A375 (cell line): ENCODE results near the gene RSAD1. TPM values are rescaled to one million over a fixed set of nuclear protein-coding genes. Genes with fewer than 3 reads are reported as not detected.

Source experiments
- total RNA-seq: library from RNA; depleted of rRNA; stranded (reverse); fragments of >200 nt; shearing (Covaris generic); gene quantifications from 2 replicates; pipeline ENCODE4 v1.2.3, GENCODE V29; 2014; rRNA removed

Gene RSAD1
- total RNA-seq = 34.4 and 37.4 TPM in 2 replicates

GRCh38 chr17:50478391-50479381 lies at the start of gene RSAD1:
Gene RSAD1 (plus strand): TSS chr17:50478860. CDS start chr17:50478885, 25 bp downstream.

GRCh38 chr17:50468304-50469207 lies 10.1 kb upstream of the RSAD1 start, which contains the start of gene CHAD:
Gene CHAD (minus strand): TSS chr17:50468880. CDS start chr17:50468813, 67 bp downstream.

GRCh38 chr17:50507871-50508572 lies 29.4 kb downstream of the RSAD1 start, which contains the start of gene MYCBPAP:
Gene MYCBPAP (plus strand): TSS chr17:50508439. CDS start chr17:50508675, 236 bp downstream.

GRCh38 chr17:50532452-50533024 lies 53.9 kb downstream of the RSAD1 start, which contains the start of gene EPN3:
Gene EPN3 (plus strand): TSS chr17:50532735. CDS start chr17:50536557, 3,822 bp downstream.

Other genes with a start within 250 kb of the RSAD1 start
- 0.19 and 0.21 TPM in 2 replicates for gene TMEM92, start 204.4 kb upstream of the RSAD1 start, total RNA-seq
- gene XYLT2, start 132.7 kb upstream of the RSAD1 start, total RNA-seq = 33.5 and 34.5 TPM in 2 replicates
- 97.8 and 107 TPM in 2 replicates for gene MRPL27, start 105.7 kb upstream of the RSAD1 start, total RNA-seq
- gene EME1, start 105.6 kb upstream of the RSAD1 start, total RNA-seq = 27.2 and 31.6 TPM in 2 replicates
- 167 and 171 TPM in 2 replicates for gene LRRC59, start 81.3 kb upstream of the RSAD1 start, total RNA-seq
- gene ACSF2, start 52.6 kb upstream of the RSAD1 start, total RNA-seq = 16.6 and 18.0 TPM in 2 replicates
- not detected in 2 replicates for gene CHAD, start 10.0 kb upstream of the RSAD1 start, total RNA-seq
- 1.7 and 2.0 TPM in 2 replicates for gene MYCBPAP, start 29.6 kb downstream of the RSAD1 start, total RNA-seq
- not detected in 2 replicates for gene EPN3, start 53.9 kb downstream of the RSAD1 start, total RNA-seq
- gene SPATA20, start 68.3 kb downstream of the RSAD1 start, total RNA-seq = 59.5 and 65.7 TPM in 2 replicates
- 0.05 and 0.08 TPM in 2 replicates for gene CACNA1G, start 81.9 kb downstream of the RSAD1 start, total RNA-seq
- 22.4 and 22.9 TPM in 2 replicates for gene ABCC3, start 156.0 kb downstream of the RSAD1 start, total RNA-seq
- gene ANKRD40, start 229.1 kb downstream of the RSAD1 start, total RNA-seq = 27.5 and 32.4 TPM in 2 replicates
- 90.8 and 97.7 TPM in 2 replicates for gene LUC7L3, start 240.7 kb downstream of the RSAD1 start, total RNA-seq